GM19351 (cell line): Measurements from ENCODE around the gene ART1.
"Not testable (repeated sequence)": the region's sequence is repeated elsewhere in the genome, so short reads cannot be mapped to it uniquely, and the experiment has no call there.

Experiments used
- ATAC-seq: cut with Tn5 transposase; IDR thresholded peaks from one replicate; pipeline ENCODE4 v1.9.1; 2021; ENCODE audit warnings: mild to moderate bottlenecking, moderate library complexity; ENCODE audit not compliant: unreplicated experiment

ART1 gene

GRCh38 chr11:3632070-3632660 is 12.8 kb upstream of the ART1 start:
- ATAC-seq: no peak

DNA sequence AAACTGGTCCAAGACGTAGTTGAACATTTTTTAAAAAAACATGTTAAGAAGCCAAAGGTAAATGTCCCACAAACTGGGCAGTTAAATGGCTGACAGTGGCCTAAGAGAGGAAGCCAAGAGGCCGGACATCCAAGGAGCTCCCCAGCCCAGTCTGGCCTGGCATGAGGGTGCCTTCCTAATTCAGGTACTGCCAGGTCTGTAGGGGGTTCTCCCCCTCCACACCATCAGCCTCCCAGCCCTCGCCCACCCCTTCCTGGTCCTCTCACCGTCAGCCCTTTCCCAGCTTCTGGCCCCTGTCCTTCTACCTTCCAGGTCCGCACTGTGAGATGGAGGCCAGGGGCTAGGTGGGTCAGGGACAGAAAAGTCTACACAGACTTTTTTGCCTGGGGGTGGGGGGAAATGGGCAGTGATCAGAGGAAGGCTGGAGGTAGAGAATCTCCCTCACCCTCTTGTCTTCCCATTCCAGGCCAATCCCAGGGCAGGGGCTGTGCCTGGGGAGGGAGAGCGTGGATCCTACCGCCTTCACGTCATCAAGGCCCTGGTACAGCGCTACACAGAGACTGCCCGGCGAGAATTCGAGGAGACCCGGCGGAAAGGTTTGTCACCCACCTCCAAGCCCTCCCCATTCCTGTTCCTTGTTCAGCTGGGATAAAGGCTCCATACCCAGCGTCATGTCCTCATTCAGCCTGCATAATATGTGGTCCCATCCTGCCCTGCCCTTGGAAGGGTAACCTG is 9.1 kb upstream of the ART1 start:
- ATAC-seq: no peak

- no peak for ATAC-seq
Measured at GRCh38 chr11:3637201-3637600, 7.7 kb upstream of the ART1 start.

DNA sequence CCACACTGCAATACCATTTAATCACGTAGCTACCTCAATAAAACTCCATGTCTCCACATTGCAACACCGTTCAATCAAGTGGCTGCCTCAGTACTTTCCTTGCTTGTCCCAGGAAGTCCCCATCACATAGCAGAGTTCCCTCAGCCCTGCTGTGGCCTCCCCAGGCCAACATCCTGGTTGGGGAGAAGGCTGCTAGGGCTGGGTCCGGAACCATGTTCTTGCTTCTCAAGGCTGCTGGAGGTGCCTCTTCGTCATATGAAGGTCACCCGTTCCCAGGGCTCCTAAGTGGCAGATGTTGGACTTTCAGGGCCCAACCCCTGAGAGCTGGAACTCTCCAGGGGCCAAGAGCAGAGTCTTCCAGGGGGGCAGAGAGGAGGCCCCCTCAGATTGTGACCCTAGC is 6.4 kb upstream of the ART1 start:
- ATAC-seq: no peak

DNA sequence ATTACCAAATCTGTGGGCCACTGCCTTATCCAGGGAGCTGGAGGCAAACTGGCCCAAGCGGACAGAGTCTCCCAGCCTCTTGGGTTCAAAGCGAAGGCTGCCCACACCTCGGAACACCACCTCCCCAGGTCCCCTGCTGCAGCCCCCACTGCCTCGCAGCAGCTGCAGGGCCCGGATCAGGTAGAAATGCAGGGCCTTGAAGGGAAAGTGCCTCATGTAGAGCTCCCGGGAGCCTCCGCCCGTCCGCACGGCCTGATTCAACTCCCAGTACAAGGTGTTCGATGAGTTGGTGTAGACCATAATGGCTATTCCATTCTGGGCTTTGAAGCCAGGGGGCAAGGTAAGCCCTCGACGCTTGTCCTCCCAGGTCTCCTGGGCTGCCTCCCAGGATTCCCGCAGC is 5.1 kb upstream of the ART1 start:
- no peak for ATAC-seq

DNA sequence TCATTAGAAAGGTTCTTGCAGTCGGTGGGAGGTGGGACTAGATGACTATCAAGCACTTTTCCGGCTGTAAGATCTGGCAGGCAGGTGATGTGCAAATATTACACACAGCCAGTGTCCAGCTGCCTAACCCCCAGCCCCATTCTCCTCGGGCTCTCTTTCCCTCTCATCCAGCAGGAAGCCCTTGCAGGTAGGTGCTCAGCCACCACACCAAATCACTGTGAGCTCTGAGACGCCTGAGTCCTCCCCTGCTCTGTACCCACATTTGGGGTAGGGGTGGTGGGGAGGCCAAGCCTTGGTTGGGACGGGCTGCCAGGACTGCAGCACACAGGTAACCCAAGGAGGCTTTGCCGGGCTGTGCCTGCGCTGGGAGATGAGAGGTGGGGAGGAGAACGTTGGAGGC is 3.7 kb upstream of the ART1 start:
- no peak for ATAC-seq

DNA sequence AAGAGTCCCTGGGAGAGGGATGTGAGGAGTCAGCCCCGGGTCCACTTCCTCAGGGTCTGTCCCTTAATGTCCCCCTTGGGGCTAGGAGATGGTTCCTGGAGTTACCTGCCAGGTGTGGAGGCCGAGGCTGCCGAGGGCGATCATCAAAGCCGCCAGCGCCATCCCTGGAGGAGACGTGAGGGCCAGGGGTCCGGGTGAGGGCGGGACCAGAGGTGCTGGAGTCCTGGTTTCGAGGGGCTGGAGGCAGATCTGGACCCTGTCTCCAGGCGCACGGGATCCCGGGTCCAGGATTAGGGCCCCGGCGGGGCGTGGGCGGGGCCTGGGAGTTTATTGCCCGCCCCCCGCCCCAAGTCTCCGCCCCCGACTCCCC is 3.2 kb upstream of the ART1 start, which contains the start of gene ART5:
Gene ART5, minus strand, starts transcription at position 292 of the 370 bp plus-strand sequence. Its CDS starts 130 bp downstream, at position 162.
- ATAC-seq: no peak

DNA sequence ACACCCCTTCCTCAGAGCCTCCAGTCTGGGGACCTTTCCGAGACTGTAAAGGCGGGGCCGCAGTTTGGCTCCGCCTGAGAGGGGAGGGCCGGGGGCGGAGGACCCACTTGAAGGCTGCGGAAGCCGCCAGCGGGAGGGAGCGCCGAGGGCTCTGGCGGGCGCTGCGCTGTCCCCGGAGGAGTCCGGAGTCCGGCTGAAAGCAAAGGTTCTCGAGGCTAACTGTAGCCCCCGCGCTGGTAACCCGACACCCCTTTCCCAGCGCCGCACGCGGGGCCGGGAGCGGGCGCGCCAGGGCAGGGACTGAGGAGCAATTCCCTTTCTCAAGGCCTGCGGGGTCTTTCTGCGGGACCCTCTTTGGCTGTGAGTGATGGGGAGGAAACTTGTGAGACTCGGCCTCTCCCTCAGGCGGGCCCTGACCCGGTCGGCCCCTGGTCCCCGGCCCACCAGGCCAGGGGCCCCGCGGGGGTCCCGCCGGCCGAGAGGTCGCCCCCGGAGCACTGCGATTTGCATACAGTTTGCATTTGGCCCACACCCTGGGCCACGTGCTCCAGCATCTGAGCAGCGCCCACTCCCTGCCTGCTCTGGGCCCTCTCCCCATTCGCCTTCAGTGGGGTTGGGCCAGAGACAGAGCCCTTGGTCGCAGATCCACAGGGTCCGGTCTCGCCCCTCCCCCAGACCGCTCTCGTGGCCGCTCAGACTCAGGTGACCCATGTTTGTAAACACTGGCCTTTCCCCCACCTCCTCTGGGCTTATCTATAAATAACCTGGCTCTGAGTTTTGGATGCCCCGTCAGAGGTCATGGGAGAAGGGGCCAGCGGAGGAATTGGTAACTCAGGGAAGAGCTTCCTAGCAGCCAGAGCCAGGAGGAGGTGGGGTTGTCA is 2.6 kb upstream of the ART1 start:
- ATAC-seq: peak; percentile 68

- not testable (repeated sequence) for ATAC-seq
Measured at GRCh38 chr11:3643102-3643546, 1.8 kb upstream of the ART1 start.

- no peak for ATAC-seq
Measured at GRCh38 chr11:3645552-3645951, 624 bp downstream of the ART1 start.

GRCh38 chr11:3648843-3649242 is 3.9 kb downstream of the ART1 start:
- ATAC-seq: not testable (repeated sequence)

GRCh38 chr11:3649374-3649773 is 4.4 kb downstream of the ART1 start:
- ATAC-seq: not testable (repeated sequence)

DNA sequence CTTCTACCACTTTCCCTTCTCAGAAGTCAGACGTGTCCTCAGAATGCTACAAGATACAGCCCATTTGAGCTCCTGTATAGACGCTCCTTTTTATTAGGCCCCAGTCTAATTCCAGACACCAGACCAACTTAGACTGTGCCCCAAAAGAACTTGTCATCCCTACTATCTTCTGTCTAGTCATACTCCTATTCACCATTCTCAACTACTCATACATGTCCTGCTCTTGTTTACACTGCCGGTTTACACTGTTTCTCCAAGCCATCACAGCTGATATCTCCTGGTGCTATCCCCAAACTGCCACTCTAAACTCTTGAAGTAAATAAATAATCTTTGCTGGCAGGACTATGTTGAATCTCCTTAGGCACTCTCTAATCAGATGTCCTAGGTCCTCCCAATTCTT is 7.6 kb downstream of the ART1 start:
- not testable (repeated sequence) for ATAC-seq

- no peak for ATAC-seq
Measured at GRCh38 chr11:3655547-3655946, 10.6 kb downstream of the ART1 start.

DNA sequence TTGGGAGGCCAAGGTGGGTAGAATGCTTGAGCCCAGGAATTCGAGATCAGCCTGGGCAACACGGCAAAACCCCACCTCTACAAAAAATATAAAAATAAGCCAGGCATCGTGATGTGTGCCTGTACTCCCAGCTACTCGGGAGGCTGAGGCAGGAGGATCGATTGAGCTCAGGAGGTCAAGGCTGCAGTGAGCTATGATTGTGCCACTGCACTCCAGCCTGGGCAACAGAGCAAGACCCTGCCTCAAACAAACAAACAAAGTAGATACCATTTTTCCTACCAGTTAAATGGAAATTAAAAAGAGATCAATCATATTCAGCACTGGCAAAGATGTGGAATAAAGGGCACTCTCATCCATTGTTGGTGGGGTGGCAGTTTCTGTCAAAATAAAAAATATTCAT is 12.4 kb downstream of the ART1 start:
- ATAC-seq: not testable (repeated sequence)

DNA sequence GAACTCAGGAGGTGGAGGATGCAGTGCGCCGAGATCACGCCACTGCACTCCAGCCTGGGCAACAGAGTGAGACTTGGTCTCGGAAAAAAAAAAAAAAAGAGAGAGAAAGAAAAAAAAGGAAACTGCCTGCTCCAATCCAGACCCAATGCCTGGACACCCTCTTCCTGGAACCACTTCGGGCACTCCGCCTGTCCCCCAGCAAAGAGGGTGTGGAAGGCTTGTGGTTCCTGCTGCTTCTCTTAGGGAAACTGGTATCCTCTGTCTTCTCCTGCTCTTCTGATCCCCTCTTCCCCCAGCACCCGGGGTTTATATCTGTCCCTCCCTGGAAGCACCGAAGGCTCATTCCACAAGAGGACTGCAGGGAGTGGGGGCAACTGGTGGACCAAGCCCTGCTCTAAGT is 13.3 kb downstream of the ART1 start:
- no peak for ATAC-seq

DNA sequence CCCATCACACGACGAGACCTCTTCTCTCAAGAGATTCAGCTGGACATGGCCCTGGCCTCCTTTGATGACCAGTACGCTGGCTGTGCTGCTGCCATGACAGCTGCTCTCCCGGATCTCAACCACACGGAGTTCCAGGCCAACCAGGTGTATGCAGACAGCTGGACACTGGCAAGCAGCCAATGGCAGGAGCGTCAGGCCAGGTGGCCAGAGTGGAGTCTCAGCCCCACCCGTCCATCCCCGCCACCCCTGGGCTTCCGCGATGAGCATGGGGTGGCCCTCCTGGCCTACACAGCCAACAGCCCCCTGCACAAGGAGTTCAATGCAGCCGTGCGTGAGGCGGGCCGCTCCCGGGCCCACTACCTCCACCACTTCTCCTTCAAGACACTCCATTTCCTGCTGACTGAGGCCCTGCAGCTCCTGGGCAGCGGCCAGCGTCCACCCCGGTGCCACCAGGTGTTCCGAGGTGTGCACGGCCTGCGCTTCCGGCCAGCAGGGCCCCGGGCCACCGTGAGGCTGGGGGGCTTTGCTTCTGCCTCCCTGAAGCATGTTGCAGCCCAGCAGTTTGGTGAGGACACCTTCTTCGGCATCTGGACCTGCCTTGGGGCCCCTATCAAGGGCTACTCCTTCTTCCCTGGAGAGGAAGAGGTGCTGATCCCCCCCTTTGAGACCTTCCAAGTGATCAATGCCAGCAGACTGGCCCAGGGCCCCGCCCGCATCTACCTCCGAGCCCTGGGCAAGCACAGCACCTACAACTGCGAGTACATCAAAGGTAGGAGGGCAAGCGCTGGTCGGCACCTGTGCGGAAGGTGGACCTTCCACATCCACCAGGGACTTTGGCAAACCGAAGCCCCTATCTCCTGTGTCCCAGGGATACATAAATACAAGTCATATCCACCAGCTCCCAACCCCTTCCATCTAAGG is 14.9 kb downstream of the ART1 start:
- ATAC-seq: no peak

- no peak for ATAC-seq
Measured at GRCh38 chr11:3660960-3661359, 16.0 kb downstream of the ART1 start.

GRCh38 chr11:3662856-3663255 is 17.9 kb downstream of the ART1 start:
- no peak for ATAC-seq

GRCh38 chr11:3664032-3664630 is 19.2 kb downstream of the ART1 start:
- ATAC-seq: no peak
